ENCODE data around the gene FTCDNL1.

GRCh38 chr2:199848389-199849130 is 2.4 kb downstream of the FTCDNL1 start:
- TF ChIP-seq CTCF (IDR thresholded peaks at IDR 0.05) (no peak), POLR2A (IDR thresholded peaks at IDR 0.05) (no peak)

Data from body of pancreas (tissue), 4 donors.